ENCODE measurements around the gene CCDC191. TPM values are rescaled to one million over a fixed set of nuclear protein-coding genes. Genes with fewer than 3 reads are reported as not detected.

The CCDC191 gene
- total and polyA plus RNA-seq, 2 of the 4 experiments (the other 2 are of a cell fraction) = 0.72 to 1.1 TPM

DNA sequence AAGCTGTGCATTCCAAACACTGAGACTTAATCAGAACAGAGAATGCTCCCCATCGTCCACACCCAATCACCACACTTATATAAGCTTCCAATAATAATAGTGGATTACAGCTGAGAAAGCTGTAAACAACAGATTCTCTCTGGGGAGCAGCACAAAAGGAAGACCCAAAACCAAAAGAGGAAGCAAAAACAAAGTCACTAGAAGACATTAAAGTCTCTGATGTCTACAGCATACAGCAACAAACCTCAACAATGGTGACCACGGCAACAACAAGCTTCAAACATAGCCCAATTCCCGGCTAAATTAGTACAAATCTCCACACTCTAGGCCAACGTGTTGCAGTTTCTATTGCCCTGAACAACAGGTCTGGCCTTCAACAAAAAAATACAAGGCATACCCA lies 70.8 kb downstream of the CCDC191 start:
- Histone ChIP-seq H3K79me1 (ENCODE audit: low read depth in 1 of 2, low read length in 2 of 2) (no peaks in the 10 kb centered on the region), H3K27ac (ENCODE audit: insufficient read depth, low read length) (no peak overlapping the region), H2BK120ac (ENCODE audit: low read depth, low read length) (no peak overlapping the region), H4K91ac (ENCODE audit: insufficient read depth, low read depth, low read length) (no peak overlapping the region), H3K56ac (ENCODE audit: extremely low read depth, insufficient read depth, low read length) (no peak overlapping the region), H2BK20ac (ENCODE audit: low read depth, low read length) (no peak overlapping the region), H2AFZ (replicated peaks; ENCODE audit: low read length, poor library complexity) (no peak overlapping the region), H3K23ac (ENCODE audit: low read depth, low read length) (no peak overlapping the region), H3K27me3 (ENCODE audit: control insufficient read depth, insufficient read depth, low read length) (no peaks in the 10 kb centered on the region; the same call in 1 of the 2 replicates), H4K20me1 (ENCODE audit: insufficient read depth, low read length) (no peaks in the 10 kb centered on the region), H2BK15ac (ENCODE audit: low read depth, low read length) (no peak overlapping the region), H3K14ac (replicated peaks; ENCODE audit: low read depth, low read length) (no peak overlapping the region), H3K9me3 (ENCODE audit: control insufficient read depth, insufficient read depth, low read length) (no peaks in the 10 kb centered on the region), H4K5ac (ENCODE audit: low read depth, low read length) (no peak overlapping the region), H3K9me1 (ENCODE audit: insufficient read depth, low read length) (no peaks in the 10 kb centered on the region), H3K4me1 (ENCODE audit: control insufficient read depth, insufficient read depth, low read length) (no peaks in the 10 kb centered on the region), H3K4me3 (ENCODE audit: insufficient read depth, low read depth, low read length) (no peak overlapping the region), H2AK5ac (ENCODE audit: low read depth, low read length) (no peak overlapping the region), H3K36me3 (ENCODE audit: control insufficient read depth, insufficient read depth, low read length) (no peaks in the 10 kb centered on the region), H2AK9ac (replicated peaks; ENCODE audit: low read depth, low read length, poor library complexity) (no peak overlapping the region), H3K4ac (ENCODE audit: low read depth, low read length) (no peak overlapping the region), H3K9ac (ENCODE audit: low read depth, low read length) (no peak overlapping the region), H3K18ac (ENCODE audit: low read depth, low read length) (no peak overlapping the region), H4K8ac (ENCODE audit: low read depth in 2 of 2, low read length in 2 of 2) (no peak overlapping the region), H2BK5ac (ENCODE audit: low read depth, low read length, poor library complexity, severe bottlenecking) (no peak overlapping the region), H3K4me2 (ENCODE audit: low read depth, low read length) (no peak overlapping the region)
- ChIA-PET POLR2A (ENCODE audit: unreplicated experiment) (no interaction called here), CTCF (no interaction called here)
- TF ChIP-seq CHD1 (IDR thresholded peaks at IDR 0.05; ENCODE audit: low read depth, low read length) = no peak
- TF ChIP-seq, protein P1, sequence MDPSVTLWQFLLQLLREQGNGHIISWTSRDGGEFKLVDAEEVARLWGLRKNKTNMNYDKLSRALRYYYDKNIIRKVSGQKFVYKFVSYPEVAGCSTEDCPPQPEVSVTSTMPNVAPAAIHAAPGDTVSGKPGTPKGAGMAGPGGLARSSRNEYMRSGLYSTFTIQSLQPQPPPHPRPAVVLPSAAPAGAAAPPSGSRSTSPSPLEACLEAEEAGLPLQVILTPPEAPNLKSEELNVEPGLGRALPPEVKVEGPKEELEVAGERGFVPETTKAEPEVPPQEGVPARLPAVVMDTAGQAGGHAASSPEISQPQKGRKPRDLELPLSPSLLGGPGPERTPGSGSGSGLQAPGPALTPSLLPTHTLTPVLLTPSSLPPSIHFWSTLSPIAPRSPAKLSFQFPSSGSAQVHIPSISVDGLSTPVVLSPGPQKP (IDR thresholded peaks at IDR 0.05; ENCODE audit: borderline replicate concordance, low read depth, low read length) = no peak
- no peak for TF ChIP-seq RAD21 (IDR thresholded peaks at IDR 0.05; ENCODE audit: low read length)
- no peak for TF ChIP-seq MAFK (IDR thresholded peaks at IDR 0.05; ENCODE audit: low read depth, low read length)
- TF ChIP-seq, protein P2, sequence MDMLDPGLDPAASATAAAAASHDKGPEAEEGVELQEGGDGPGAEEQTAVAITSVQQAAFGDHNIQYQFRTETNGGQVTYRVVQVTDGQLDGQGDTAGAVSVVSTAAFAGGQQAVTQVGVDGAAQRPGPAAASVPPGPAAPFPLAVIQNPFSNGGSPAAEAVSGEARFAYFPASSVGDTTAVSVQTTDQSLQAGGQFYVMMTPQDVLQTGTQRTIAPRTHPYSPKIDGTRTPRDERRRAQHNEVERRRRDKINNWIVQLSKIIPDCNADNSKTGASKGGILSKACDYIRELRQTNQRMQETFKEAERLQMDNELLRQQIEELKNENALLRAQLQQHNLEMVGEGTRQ (IDR thresholded peaks at IDR 0.05; ENCODE audit: low read depth, low read length) = no peak
- no peak for TF ChIP-seq CTCF (conservative IDR thresholded peaks at IDR 0.05; ENCODE audit: low read depth, low read length)
- no peak for TF ChIP-seq POLR2A (IDR thresholded peaks at IDR 0.05; ENCODE audit: low read depth, low read length)
- no peak for TF ChIP-seq MXI1 (IDR thresholded peaks at IDR 0.05; ENCODE audit: borderline replicate concordance, low read depth, low read length)
- TF ChIP-seq NFE2L2 (IDR thresholded peaks at IDR 0.05; ENCODE audit: low read depth, low read length) = no peak
- TF ChIP-seq CEBPB (IDR thresholded peaks at IDR 0.05; ENCODE audit: low read depth, low read length) = no peak
- TF ChIP-seq FOS (IDR thresholded peaks at IDR 0.05; ENCODE audit: low read depth, low read length) = no peak
- no peak for TF ChIP-seq RCOR1 (IDR thresholded peaks at IDR 0.05; ENCODE audit: insufficient replicate concordance, low read length)
- TF ChIP-seq BHLHE40 (IDR thresholded peaks at IDR 0.05; ENCODE audit: low read depth, low read length) = no peak
- no peak for TF ChIP-seq MAZ (IDR thresholded peaks at IDR 0.05; ENCODE audit: borderline replicate concordance, low read depth, low read length)
- no peak for TF ChIP-seq SMC3 (IDR thresholded peaks at IDR 0.05; ENCODE audit: low read depth, low read length)
- in situ Hi-C loops (cut with MboI; ENCODE audit: low sequenced_read_pairs) = no loop called here
- WGBS, 2 experiments (ENCODE audit: extremely low coverage in 2 of 2, insufficient read length in 1 of 2) = 20% methylated on average over 1 of the region's 4 CpGs; no CpG with 5 or more reads in 1 of the 2 experiments
- dilution Hi-C loops (cut with HindIII; ENCODE audit: low sequenced_read_pairs, unreplicated experiment) = no loop called here
- DNase-seq (no peak), ATAC-seq (ENCODE audit: low read depth) (no peak)
- BruUV-seq (replicated peaks) = no TSS peak
- intact Hi-C loops (cut with micrococcal nuclease) = no loop called here
